ENCODE results near the gene GAD2.

Gene GAD2

DNA sequence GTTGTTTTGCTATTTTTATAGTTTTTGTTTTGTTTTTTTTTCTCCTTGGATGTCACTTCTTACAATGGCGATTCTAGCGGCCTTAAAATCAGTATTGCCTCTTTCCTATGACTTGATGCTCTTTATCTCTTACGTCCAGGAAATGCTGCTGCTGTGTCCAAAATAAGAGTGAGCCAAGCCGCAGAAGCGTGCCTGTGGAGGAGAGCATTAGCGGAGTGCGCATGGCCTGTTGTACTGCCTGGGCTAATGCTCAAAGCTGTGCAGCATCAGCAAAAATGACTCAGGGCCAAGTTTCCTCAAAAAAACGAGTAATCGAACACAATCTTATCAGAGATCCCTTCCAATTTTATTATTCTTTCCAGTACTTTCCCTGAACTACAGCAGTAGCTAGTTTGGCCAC is 18.5 kb upstream of the GAD2 start:
- TF ChIP-seq, protein P1, sequence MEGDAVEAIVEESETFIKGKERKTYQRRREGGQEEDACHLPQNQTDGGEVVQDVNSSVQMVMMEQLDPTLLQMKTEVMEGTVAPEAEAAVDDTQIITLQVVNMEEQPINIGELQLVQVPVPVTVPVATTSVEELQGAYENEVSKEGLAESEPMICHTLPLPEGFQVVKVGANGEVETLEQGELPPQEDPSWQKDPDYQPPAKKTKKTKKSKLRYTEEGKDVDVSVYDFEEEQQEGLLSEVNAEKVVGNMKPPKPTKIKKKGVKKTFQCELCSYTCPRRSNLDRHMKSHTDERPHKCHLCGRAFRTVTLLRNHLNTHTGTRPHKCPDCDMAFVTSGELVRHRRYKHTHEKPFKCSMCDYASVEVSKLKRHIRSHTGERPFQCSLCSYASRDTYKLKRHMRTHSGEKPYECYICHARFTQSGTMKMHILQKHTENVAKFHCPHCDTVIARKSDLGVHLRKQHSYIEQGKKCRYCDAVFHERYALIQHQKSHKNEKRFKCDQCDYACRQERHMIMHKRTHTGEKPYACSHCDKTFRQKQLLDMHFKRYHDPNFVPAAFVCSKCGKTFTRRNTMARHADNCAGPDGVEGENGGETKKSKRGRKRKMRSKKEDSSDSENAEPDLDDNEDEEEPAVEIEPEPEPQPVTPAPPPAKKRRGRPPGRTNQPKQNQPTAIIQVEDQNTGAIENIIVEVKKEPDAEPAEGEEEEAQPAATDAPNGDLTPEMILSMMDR (conservative IDR thresholded peaks at IDR 0.05; ENCODE audit: low read depth, low read length): no peak
- H3K4me3 ChIP-seq (ENCODE audit: low read depth, low read length): no peak overlapping the region

DNA sequence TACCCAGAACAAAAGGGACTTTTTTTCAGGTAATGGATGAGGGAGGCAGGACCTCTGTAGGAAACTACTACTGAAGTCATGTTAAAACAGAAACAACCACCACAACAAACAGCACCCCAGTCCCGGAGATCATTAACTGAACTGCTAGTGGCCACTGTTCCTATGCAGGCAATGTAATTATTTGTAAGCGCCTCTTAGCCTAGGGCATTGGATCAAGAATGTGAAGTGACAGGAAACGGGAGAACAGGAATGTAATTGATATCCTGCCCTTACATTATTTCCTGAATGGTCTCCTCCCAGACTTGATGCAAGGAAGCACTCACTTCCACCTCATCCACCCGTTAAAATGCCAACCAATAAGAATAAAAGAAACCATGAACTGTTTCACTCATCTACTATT is 16.7 kb upstream of the GAD2 start:
- TF ChIP-seq, protein P1 (conservative IDR thresholded peaks at IDR 0.05; ENCODE audit: low read depth, low read length): no peak
- H3K4me3 ChIP-seq (ENCODE audit: low read depth, low read length): no peak overlapping the region
- DNase-seq (ENCODE audit: low read depth): no peak

More for the DNA sequence above, 18.5 kb upstream of the GAD2 start:
- no peak for DNase-seq (ENCODE audit: low read depth)

DNA sequence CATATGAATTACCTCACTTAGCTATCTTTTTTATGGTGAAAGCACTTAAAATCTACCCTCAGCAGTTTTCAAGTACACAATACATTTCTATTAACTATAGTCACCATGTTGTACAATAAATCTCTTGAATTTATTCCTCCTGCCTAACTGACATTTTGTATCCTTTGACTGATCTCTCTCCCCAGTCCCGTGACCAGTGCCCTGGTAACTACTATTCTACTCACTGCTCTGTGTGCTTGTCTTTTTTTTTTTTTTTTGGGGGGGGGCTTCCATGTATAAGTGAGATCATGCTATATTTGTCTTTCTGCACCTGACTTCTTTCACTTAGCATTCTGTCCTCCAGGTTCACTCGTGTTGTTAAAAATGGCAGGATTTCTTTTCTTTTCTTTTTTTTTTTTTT is 11.4 kb upstream of the GAD2 start:
- TF ChIP-seq, protein P1 (conservative IDR thresholded peaks at IDR 0.05; ENCODE audit: low read depth, low read length): no peak
- no peak for DNase-seq (ENCODE audit: low read depth)
- H3K4me3 ChIP-seq (ENCODE audit: low read depth, low read length): no peak overlapping the region

DNA sequence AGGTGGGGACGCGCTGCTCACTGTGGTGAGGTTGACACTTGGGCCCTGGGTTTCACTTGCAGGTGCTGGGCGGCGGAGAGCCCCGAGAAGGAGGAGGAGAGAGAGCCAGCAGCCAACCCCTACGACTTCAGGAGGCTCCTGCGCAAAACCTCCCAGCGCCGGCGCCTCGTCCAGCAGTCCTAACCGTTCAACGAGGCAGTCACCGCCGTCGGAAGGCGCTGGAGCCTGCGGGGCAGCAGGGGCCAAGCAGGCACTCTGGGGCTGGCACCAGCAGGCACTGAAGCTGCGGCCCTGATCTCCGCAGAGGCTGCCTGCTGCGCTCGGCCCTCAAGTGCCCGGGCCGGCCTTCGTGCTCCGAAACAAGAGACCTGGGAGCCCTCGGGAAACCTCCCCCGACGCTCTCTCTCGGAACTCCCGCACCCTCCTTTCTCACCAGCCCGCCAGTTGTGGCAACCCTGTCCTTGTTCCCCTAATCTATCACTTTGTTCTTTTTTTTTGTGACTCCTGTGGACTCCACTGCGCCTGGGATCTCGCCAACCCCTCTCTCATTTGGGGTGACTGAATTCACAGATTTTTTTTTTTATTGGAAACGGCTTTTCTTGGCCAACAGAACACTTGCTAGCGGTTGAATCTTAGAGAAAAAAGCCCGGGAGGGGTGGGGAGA is 4.7 kb upstream of the GAD2 start:
- TF ChIP-seq, protein P1 (conservative IDR thresholded peaks at IDR 0.05; ENCODE audit: low read depth, low read length): no peak
- no peak overlapping the region for H3K4me3 ChIP-seq (ENCODE audit: low read depth, low read length)
- DNase-seq (ENCODE audit: low read depth): no peak

DNA sequence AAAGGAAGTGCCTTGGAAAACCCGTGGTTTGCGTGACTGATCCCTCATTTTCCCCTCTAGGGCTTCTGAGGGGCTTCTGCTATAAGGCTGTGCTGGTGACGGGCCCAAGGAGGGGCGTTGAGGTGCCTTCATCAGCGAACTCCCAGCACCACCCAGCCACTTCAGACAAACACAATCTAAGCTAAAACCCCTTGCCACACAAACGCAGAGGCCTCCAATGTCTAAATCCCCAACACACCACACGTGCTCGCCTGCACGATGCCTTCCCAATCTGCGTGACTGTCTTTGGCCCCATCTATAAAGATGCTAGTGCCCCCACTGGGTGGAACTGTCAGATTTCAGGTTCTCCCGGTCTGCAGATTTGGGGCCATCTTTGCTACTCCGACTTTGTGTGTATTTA is 4.1 kb upstream of the GAD2 start:
- no peak overlapping the region for H3K4me3 ChIP-seq (ENCODE audit: low read depth, low read length)
- TF ChIP-seq, protein P1 (conservative IDR thresholded peaks at IDR 0.05; ENCODE audit: low read depth, low read length): no peak
- DNase-seq (ENCODE audit: low read depth): no peak

DNA sequence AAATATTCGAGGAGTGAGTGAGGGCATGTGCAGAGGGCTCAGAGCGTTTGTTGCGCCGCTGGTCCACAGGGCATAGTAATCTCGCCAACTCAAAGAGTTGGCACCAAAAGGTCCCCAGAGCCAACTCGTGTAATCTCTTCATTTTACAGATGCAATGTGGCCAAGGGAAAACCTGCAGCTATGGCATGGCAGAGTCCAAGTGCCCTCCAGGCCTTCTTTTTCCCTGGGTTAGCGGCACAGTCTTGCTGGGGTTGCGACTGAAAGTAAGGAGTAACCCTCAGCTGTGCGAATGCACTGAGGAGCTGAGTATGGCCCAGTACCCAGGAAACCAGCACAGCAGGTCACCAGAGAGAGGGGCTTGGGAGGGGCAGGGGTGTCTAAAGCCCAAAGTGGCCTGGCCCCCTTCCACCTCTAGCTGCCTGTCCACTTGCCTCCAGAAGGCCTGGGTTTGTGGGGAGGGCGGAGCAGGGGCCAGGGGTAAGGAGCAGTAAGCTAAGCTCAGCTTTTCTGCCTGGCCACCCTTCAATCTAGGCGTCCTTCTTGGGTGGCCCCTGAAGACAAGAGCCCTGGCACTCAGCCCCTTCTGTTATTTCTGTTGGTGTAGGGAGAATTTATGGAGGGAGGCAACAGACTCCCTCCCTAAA is 3.3 kb upstream of the GAD2 start:
- TF ChIP-seq, protein P1 (conservative IDR thresholded peaks at IDR 0.05; ENCODE audit: low read depth, low read length): no peak
- no peak for DNase-seq (ENCODE audit: low read depth)

DNA sequence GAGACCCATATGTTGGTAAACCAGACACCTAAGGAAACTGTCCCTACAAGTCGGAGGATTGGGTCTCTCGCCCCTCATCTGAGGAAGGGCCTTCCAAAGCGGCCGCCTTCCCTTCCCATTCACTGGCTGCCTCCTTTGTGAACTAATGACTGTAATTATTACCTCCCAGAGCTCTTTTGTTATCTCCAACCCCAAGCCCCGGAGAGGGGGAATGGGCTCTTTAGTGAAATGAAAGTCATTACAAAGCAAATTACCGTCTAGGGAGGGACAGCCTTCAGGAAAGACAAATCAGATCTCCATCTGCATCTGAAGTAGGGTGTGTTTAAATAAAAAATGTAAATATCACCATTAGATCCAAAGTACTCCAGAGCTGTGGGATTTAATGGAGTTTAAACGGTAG is 2.6 kb upstream of the GAD2 start:
- TF ChIP-seq, protein P1 (conservative IDR thresholded peaks at IDR 0.05; ENCODE audit: low read depth, low read length): no peak
- H3K4me3 ChIP-seq (ENCODE audit: low read depth, low read length): no peak overlapping the region

More for the DNA sequence above, 3.3 kb upstream of the GAD2 start:
- no peak overlapping the region for H3K4me3 ChIP-seq (ENCODE audit: low read depth, low read length)

More for the DNA sequence above, 2.6 kb upstream of the GAD2 start:
- DNase-seq (ENCODE audit: low read depth): no peak
